ENCODE measurements around the gene KIF1B. TPM values are rescaled to one million over a fixed set of nuclear protein-coding genes. Genes with fewer than 3 reads are reported as not detected.

The KIF1B gene
- total and polyA plus RNA-seq, 4 experiments from 2014 or later = 1.3 to 18.1 (median 10.8) TPM

GRCh38 chr1:10209590-10209904 is 823 bp upstream of the KIF1B start:
- ChIA-PET POLR2A (ENCODE audit: partially characterized antibody) (interaction anchor here (0.7 to 1.6 kb wide), 7 partner anchors 11 to 285 kb away, joined by 3 to 17 read pairs (median 4); partner anchors contain the start of genes CENPS, PGD and UBE4B), CTCF (ENCODE audit: partially characterized antibody) (interaction anchor here (0.9 to 3.1 kb wide), 29 partner anchors 8 to 759 kb away, joined by 3 to 39 read pairs (median 5); partner anchors contain the start of gene CENPS)
- peaks cover 17% of the 10 kb centered on the region for H3K4me1 ChIP-seq (ENCODE audit: insufficient read depth, low read length)
- DNase-seq = no peak
- peak overlapping the region; percentile 64 for H3K27ac ChIP-seq (ENCODE audit: low read depth, low read length)
- H3K27me3 ChIP-seq (ENCODE audit: insufficient read depth, low read length) = no peaks in the 10 kb centered on the region
- Mint-ChIP-seq H3K27ac (peak overlapping the region; percentile 17 to 90 (median 81)), H3K27me3 (peaks cover 0 to 3% of the 10 kb centered on the region in 2 donors), H3K9me3 (no peaks in the 10 kb centered on the region), H3K36me3 (peaks cover 0 to 9% of the 10 kb centered on the region in 2 donors), H3K4me3 (peak overlapping the region; percentile 88 to 95 (median 90)), H3K4me1 (peaks cover 10 to 35% (median 23%) of the 10 kb centered on the region in 4 donors)
- no peaks in the 10 kb centered on the region for H3K9me3 ChIP-seq (ENCODE audit: control insufficient read depth in 1 of 2, low read length in 2 of 2)
- intact Hi-C loops (cut with micrococcal nuclease) = no loop called here
- peak overlapping the region; percentile 64 to 93 for H3K4me3 ChIP-seq (ENCODE audit: low read length in 2 of 2)
- H3K36me3 ChIP-seq (ENCODE audit: insufficient read depth, low read length) = no peaks in the 10 kb centered on the region

- peak overlapping the region; percentile 64 for H3K27ac ChIP-seq (ENCODE audit: low read depth, low read length)
- intact Hi-C loops (cut with micrococcal nuclease) = loop anchor here (1.0 kb wide), 3 partner anchors 127 to 217 kb away; no protein-coding TSS in a partner anchor
- POLR2A ChIA-PET (ENCODE audit: partially characterized antibody) = interaction anchor here (0.6 to 1.6 kb wide), 12 partner anchors 9 to 300 kb away, joined by 3 to 17 read pairs (median 4); partner anchors contain the start of genes CENPS, PGD and UBE4B
- Mint-ChIP-seq H3K36me3 (peaks cover 0 to 9% of the 10 kb centered on the region in 2 donors), H3K27ac (peak overlapping the region; percentile 48 to 90 (median 83)), H3K4me1 (peaks cover 18 to 44% (median 31%) of the 10 kb centered on the region in 4 donors), H3K9me3 (no peaks in the 10 kb centered on the region), H3K4me3 (peak overlapping the region; percentile 65 to 88 (median 82)), H3K27me3 (peaks cover 0 to 3% of the 10 kb centered on the region in 2 donors)
- peak in 2 of 5 donors; percentile 24 to 42 for DNase-seq
- CTCF ChIA-PET (ENCODE audit: partially characterized antibody) = interaction anchor here (0.6 to 3.1 kb wide), 20 partner anchors 7 to 294 kb away, joined by 3 to 39 read pairs (median 5); partner anchors contain the start of gene CENPS
- H3K9me3 ChIP-seq (ENCODE audit: control insufficient read depth in 1 of 2, low read length in 2 of 2) = no peaks in the 10 kb centered on the region
- H3K4me3 ChIP-seq (ENCODE audit: low read length in 2 of 2) = peak overlapping the region; percentile 42 to 93
- H3K27me3 ChIP-seq (ENCODE audit: insufficient read depth, low read length) = no peaks in the 10 kb centered on the region
- H3K36me3 ChIP-seq (ENCODE audit: insufficient read depth, low read length) = no peaks in the 10 kb centered on the region
- H3K4me1 ChIP-seq (ENCODE audit: insufficient read depth, low read length) = peaks cover 25% of the 10 kb centered on the region
Measured at GRCh38 chr1:10210841-10211804, 753 bp downstream of the KIF1B start.

GRCh38 chr1:10211805-10212410 is 1.5 kb downstream of the KIF1B start:
- no peak for DNase-seq
- intact Hi-C loops (cut with micrococcal nuclease) = no loop called here
- Mint-ChIP-seq H3K4me3 (peak overlapping the region; percentile 65 to 88 (median 82)), H3K27me3 (peaks cover 0 to 3% of the 10 kb centered on the region in 2 donors), H3K36me3 (peaks cover 0 to 9% of the 10 kb centered on the region in 2 donors), H3K27ac (peak overlapping the region; percentile 48 to 90 (median 83)), H3K9me3 (no peaks in the 10 kb centered on the region), H3K4me1 (peaks cover 24 to 51% (median 38%) of the 10 kb centered on the region in 4 donors)
- peak overlapping the region; percentile 42 to 93 for H3K4me3 ChIP-seq (ENCODE audit: low read length in 2 of 2)
- ChIA-PET POLR2A (ENCODE audit: partially characterized antibody) (no interaction called here), CTCF (ENCODE audit: partially characterized antibody) (interaction anchor here (1.0 kb wide), 1 partner anchor 10 kb away, joined by 3 read pairs; no protein-coding TSS in a partner anchor)
- no peak overlapping the region for H3K27ac ChIP-seq (ENCODE audit: low read depth, low read length)
- no peaks in the 10 kb centered on the region for H3K9me3 ChIP-seq (ENCODE audit: control insufficient read depth in 1 of 2, low read length in 2 of 2)
- H3K27me3 ChIP-seq (ENCODE audit: insufficient read depth, low read length) = no peaks in the 10 kb centered on the region
- peaks cover 30% of the 10 kb centered on the region for H3K4me1 ChIP-seq (ENCODE audit: insufficient read depth, low read length)
- H3K36me3 ChIP-seq (ENCODE audit: insufficient read depth, low read length) = no peaks in the 10 kb centered on the region

DNA sequence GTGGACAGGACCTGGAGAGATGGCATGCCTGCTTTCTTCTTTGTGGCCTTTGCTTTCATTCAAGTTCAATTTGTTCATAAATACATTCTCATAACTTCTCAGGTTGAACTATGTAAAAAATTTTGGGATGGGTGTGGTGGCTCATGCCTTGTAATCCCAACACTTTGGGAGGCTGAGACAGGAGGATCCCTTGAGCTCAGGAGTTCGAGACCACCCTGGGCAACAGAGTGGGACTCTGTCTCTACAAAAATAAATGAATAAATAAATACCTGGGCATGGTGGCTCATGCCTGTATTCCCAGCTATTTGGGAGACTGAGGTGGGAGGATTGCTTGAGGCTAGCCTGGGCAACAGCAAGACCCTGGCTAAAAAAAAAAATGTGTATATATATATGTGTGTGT is 2.1 kb downstream of the KIF1B start:
- ChIA-PET POLR2A (ENCODE audit: partially characterized antibody) (no interaction called here), CTCF (ENCODE audit: partially characterized antibody) (interaction anchor here (0.9 kb wide), 1 partner anchor 8 kb away, joined by 4 read pairs; no protein-coding TSS in a partner anchor)
- Histone ChIP-seq H3K4me3 (ENCODE audit: low read length in 2 of 2) (no peak overlapping the region), H3K4me1 (ENCODE audit: insufficient read depth, low read length) (peaks cover 30% of the 10 kb centered on the region), H3K27ac (ENCODE audit: low read depth, low read length) (no peak overlapping the region), H3K27me3 (ENCODE audit: insufficient read depth, low read length) (no peaks in the 10 kb centered on the region), H3K9me3 (ENCODE audit: control insufficient read depth in 1 of 2, low read length in 2 of 2) (no peaks in the 10 kb centered on the region), H3K36me3 (ENCODE audit: insufficient read depth, low read length) (no peaks in the 10 kb centered on the region)
- H3K4me1 Mint-ChIP-seq = peaks cover 25 to 53% (median 39%) of the 10 kb centered on the region in 4 donors
- H3K9me3 Mint-ChIP-seq = no peaks in the 10 kb centered on the region
- intact Hi-C loops (cut with micrococcal nuclease) = no loop called here
- H3K36me3 Mint-ChIP-seq = peaks cover 0 to 9% of the 10 kb centered on the region in 2 donors
- no peak for DNase-seq
- peak overlapping the region in 6 of 7 donors; percentile 48 to 90 (median 83) for H3K27ac Mint-ChIP-seq
- peak overlapping the region in 7 of 8 donors; percentile 65 to 88 (median 80) for H3K4me3 Mint-ChIP-seq
- peaks cover 0 to 3% of the 10 kb centered on the region in 2 donors for H3K27me3 Mint-ChIP-seq

GRCh38 chr1:10213186-10213705 is 2.9 kb downstream of the KIF1B start:
- Mint-ChIP-seq H3K4me1 (peaks cover 32 to 60% (median 44%) of the 10 kb centered on the region in 4 donors), H3K36me3 (peaks cover 0 to 9% of the 10 kb centered on the region in 2 donors), H3K4me3 (peak overlapping the region in 2 of 8 donors; percentile 1 to 17), H3K27ac (peak overlapping the region in 2 of 7 donors; percentile 19 to 51), H3K27me3 (peaks cover 0 to 3% of the 10 kb centered on the region in 2 donors), H3K9me3 (no peaks in the 10 kb centered on the region)
- ChIA-PET CTCF (ENCODE audit: partially characterized antibody) (interaction anchor here (0.9 to 1.1 kb wide), 2 partner anchors 9 to 12 kb away, joined by 4 read pairs; no protein-coding TSS in a partner anchor), POLR2A (ENCODE audit: partially characterized antibody) (no interaction called here)
- peaks cover 30% of the 10 kb centered on the region for H3K4me1 ChIP-seq (ENCODE audit: insufficient read depth, low read length)
- H3K9me3 ChIP-seq (ENCODE audit: control insufficient read depth in 1 of 2, low read length in 2 of 2) = no peaks in the 10 kb centered on the region
- DNase-seq = no peak
- no peak overlapping the region for H3K27ac ChIP-seq (ENCODE audit: low read depth, low read length)
- no peaks in the 10 kb centered on the region for H3K36me3 ChIP-seq (ENCODE audit: insufficient read depth, low read length)
- H3K27me3 ChIP-seq (ENCODE audit: insufficient read depth, low read length) = no peaks in the 10 kb centered on the region
- intact Hi-C loops (cut with micrococcal nuclease) = no loop called here
- no peak overlapping the region for H3K4me3 ChIP-seq (ENCODE audit: low read length in 2 of 2)

DNA sequence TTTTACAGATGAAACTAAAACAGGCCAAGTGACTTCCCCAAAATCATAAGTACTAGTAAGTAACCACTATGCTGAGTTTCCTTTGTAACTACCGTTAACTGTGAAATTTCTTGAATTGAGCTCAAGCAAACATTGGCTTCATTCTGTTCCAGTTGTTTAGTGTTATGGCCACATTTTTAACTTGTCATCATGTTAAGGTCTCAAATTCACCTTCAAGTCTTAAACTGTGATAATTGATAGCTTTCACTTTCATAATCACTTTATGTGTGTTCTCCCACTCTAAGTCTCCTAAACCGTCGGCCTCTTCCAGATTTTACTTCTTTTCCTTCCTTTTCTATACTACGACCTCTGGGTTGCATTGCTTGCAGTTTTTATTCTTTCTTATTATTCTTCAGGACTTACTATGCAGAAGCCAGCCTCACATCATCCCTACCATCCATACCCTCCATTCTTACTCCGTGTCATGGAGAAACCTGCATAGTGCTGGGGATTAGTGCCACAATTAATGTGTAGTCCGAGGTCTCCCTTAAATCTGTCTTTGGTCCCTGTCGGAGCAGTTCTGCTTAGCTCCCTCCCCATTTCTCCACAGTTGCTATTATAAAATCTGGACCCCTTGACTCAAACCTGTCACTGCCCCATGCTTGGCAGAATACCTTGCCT is 5.8 kb downstream of the KIF1B start:
- Histone ChIP-seq H3K9me3 (ENCODE audit: control insufficient read depth in 1 of 2, low read length in 2 of 2) (no peaks in the 10 kb centered on the region), H3K36me3 (ENCODE audit: insufficient read depth, low read length) (no peaks in the 10 kb centered on the region), H3K4me3 (ENCODE audit: low read length in 2 of 2) (no peak overlapping the region), H3K4me1 (ENCODE audit: insufficient read depth, low read length) (peaks cover 23% of the 10 kb centered on the region), H3K27me3 (ENCODE audit: insufficient read depth, low read length) (no peaks in the 10 kb centered on the region), H3K27ac (ENCODE audit: low read depth, low read length) (no peak overlapping the region)
- Mint-ChIP-seq H3K4me1 (peaks cover 29 to 49% (median 38%) of the 10 kb centered on the region in 4 donors), H3K9me3 (no peaks in the 10 kb centered on the region), H3K36me3 (peaks cover 0 to 5% of the 10 kb centered on the region in 2 donors), H3K4me3 (peak overlapping the region; percentile 50 to 81 (median 76)), H3K27me3 (no peaks in the 10 kb centered on the region), H3K27ac (peak overlapping the region in 4 of 7 donors; percentile 68 to 87 (median 73))
- DNase-seq = no peak
- intact Hi-C loops (cut with micrococcal nuclease) = no loop called here
- POLR2A ChIA-PET (ENCODE audit: partially characterized antibody) = no interaction called here
- CTCF ChIA-PET (ENCODE audit: partially characterized antibody) = no interaction called here

Measured in CD4-positive, alpha-beta memory T cell (primary cell).